OCI-LY7 (cell line): ENCODE measurements around the gene MAPK4. TPM values are rescaled to one million over a fixed set of nuclear protein-coding genes. Genes with fewer than 3 reads are reported as not detected.

Source experiments
- BruUV-seq: library from RNA; stranded (reverse); fragments of 400-500 nt; replicated peaks from 2 replicates; lab custom pipeline; 2021; lab: Mats Ljungman, UMichigan
- CTCF ChIA-PET: fragments of 300-600 bp; sonication (Branson Sonifier 250); formaldehyde crosslinking; loops from one replicate; lab custom pipeline; 2022; ENCODE audit warnings: antibody characterized with exemption; ENCODE audit not compliant: unreplicated experiment; lab: Charles Lee
- POLR2A ChIA-PET: fragments of 300-600 bp; sonication (Branson Sonifier 250); formaldehyde crosslinking; loops from one replicate; lab custom pipeline; 2022; ENCODE audit warnings: antibody characterized with exemption; lab: Charles Lee
- DNase-seq: peaks from one replicate; pipeline ENCODE4 v3.0.0-alpha.2; 2015; ENCODE audit warnings: low spot score
- H2AFZ ChIP-seq: fragments of 200-600 bp; sonication (generic), shearing (Covaris generic); 2 replicates; pipeline ENCODE4 v1.6.1; 2014; ENCODE audit warnings: mild to moderate bottlenecking, antibody characterized with exemption, low read length, moderate library complexity
- H3K27ac ChIP-seq: fragments of 200-600 bp; sonication (generic); 2 replicates; pipeline ENCODE4 v1.5.1; 2014; ENCODE audit warnings: mixed run types, low read depth, mild to moderate bottlenecking, moderate library complexity, low read length, inconsistent platforms; ENCODE audit not compliant: poor library complexity, severe bottlenecking
- H3K36me3 ChIP-seq: fragments of 200-600 bp; sonication (generic); 2 replicates; pipeline ENCODE4 v1.6.1; 2014; ENCODE audit warnings: mild to moderate bottlenecking, antibody characterized with exemption, low read length, moderate library complexity, mixed read lengths; ENCODE audit not compliant: insufficient read depth
- H3K4me1 ChIP-seq: fragments of 200-600 bp; sonication (generic); 2 replicates; pipeline ENCODE4 v1.5.1; 2014; ENCODE audit warnings: mild to moderate bottlenecking, low read length; ENCODE audit not compliant: insufficient read depth, poor library complexity, severe bottlenecking
- H3K4me2 ChIP-seq: fragments of 200-600 bp; sonication (generic); 2 replicates; pipeline ENCODE4 v1.6.1; 2014; ENCODE audit warnings: mild to moderate bottlenecking, low read length
- H3K4me3 ChIP-seq: fragments of 200-600 bp; sonication (generic); 2 replicates; pipeline ENCODE4 v1.5.1; 2014; ENCODE audit warnings: mild to moderate bottlenecking, low read depth, low read length; ENCODE audit not compliant: poor library complexity, severe bottlenecking
- H3K79me2 ChIP-seq: fragments of 200-600 bp; sonication (generic); 2 replicates; pipeline ENCODE4 v1.6.1; 2016; ENCODE audit warnings: low read depth, mild to moderate bottlenecking, low read length, moderate library complexity, mixed read lengths; ENCODE audit not compliant: insufficient read depth
- H3K9me2 ChIP-seq: fragments of 200-600 bp; sonication (generic); 2 replicates; pipeline ENCODE4 v1.6.1; 2016; ENCODE audit warnings: mild to moderate bottlenecking, low read length, mixed read lengths; ENCODE audit not compliant: insufficient read depth
- H3K9me3 ChIP-seq: fragments of 200-600 bp; sonication (generic); 2 replicates; pipeline ENCODE4 v1.6.1; 2014; ENCODE audit warnings: mild to moderate bottlenecking, mixed run types, low read length, mixed read lengths
- H4K20me1 ChIP-seq: fragments of 200-600 bp; sonication (generic); 2 replicates; pipeline ENCODE4 v1.6.1; 2014; ENCODE audit warnings: mild to moderate bottlenecking, antibody characterized with exemption, low read length, moderate library complexity, mixed read lengths; ENCODE audit not compliant: insufficient read depth
- EZH2phosphoT487 ChIP-seq: fragments of 200-600 bp; sonication (generic); IDR thresholded peaks from 2 replicates; pipeline ENCODE4 v1.6.1; 2018; ENCODE audit warnings: low read depth, borderline replicate concordance, mild to moderate bottlenecking, mixed run types, antibody characterized with exemption, low read length, moderate library complexity, mixed read lengths
- intact Hi-C: fragments of 100-400 bp; cut with micrococcal nuclease; formaldehyde crosslinking; loops from one replicate; pipeline ENCODE4 v1.10.0; 2022; ENCODE audit not compliant: unreplicated experiment
- total RNA-seq, 2 experiments: library from RNA; depleted of rRNA in 1 of 2; stranded (reverse); fragments of >200 nt in 1 of 2; shearing (Covaris generic) in 1 of 2; gene quantifications; 2 replicates each; pipeline ENCODE4 v1.2.3, GENCODE V29; 2014 to 2022
- TF ChIP-seq, protein P1 (sequence below): fragments of 200-600 bp; sonication (generic); conservative IDR thresholded peaks from 2 replicates; pipeline ENCODE4 v1.5.1; 2014; ENCODE audit warnings: mild to moderate bottlenecking, antibody characterized with exemption, low read length, moderate library complexity, mixed read lengths

MAPK4 gene
- total RNA-seq, 2 experiments from 2014 or later, result not detected

GRCh38 chr18:50662177-50662576 lies 102.3 kb downstream of the MAPK4 start:
- TF ChIP-seq, protein P1, sequence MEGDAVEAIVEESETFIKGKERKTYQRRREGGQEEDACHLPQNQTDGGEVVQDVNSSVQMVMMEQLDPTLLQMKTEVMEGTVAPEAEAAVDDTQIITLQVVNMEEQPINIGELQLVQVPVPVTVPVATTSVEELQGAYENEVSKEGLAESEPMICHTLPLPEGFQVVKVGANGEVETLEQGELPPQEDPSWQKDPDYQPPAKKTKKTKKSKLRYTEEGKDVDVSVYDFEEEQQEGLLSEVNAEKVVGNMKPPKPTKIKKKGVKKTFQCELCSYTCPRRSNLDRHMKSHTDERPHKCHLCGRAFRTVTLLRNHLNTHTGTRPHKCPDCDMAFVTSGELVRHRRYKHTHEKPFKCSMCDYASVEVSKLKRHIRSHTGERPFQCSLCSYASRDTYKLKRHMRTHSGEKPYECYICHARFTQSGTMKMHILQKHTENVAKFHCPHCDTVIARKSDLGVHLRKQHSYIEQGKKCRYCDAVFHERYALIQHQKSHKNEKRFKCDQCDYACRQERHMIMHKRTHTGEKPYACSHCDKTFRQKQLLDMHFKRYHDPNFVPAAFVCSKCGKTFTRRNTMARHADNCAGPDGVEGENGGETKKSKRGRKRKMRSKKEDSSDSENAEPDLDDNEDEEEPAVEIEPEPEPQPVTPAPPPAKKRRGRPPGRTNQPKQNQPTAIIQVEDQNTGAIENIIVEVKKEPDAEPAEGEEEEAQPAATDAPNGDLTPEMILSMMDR, result peak; percentile 68
- TF ChIP-seq EZH2phosphoT487, result no peak
- no peak overlapping the region for H2AFZ ChIP-seq
- H3K9me3 ChIP-seq, result no peaks in the 10 kb centered on the region
- H3K4me1 ChIP-seq, result no peaks in the 10 kb centered on the region
- no TSS peak for BruUV-seq
- ChIA-PET CTCF (no interaction called here), POLR2A (no interaction called here)
- H3K4me3 ChIP-seq, result no peak overlapping the region
- intact Hi-C loops, result loop anchor here (5.0 kb wide), 1 partner anchor 205 kb away; no protein-coding TSS in a partner anchor
- H3K79me2 ChIP-seq, result no peaks in the 10 kb centered on the region
- peak; percentile 17 for DNase-seq
- H4K20me1 ChIP-seq, result no peaks in the 10 kb centered on the region
- no peaks in the 10 kb centered on the region for H3K9me2 ChIP-seq
- H3K36me3 ChIP-seq, result no peaks in the 10 kb centered on the region
- H3K4me2 ChIP-seq, result no peak overlapping the region
- no peak overlapping the region for H3K27ac ChIP-seq

DNA sequence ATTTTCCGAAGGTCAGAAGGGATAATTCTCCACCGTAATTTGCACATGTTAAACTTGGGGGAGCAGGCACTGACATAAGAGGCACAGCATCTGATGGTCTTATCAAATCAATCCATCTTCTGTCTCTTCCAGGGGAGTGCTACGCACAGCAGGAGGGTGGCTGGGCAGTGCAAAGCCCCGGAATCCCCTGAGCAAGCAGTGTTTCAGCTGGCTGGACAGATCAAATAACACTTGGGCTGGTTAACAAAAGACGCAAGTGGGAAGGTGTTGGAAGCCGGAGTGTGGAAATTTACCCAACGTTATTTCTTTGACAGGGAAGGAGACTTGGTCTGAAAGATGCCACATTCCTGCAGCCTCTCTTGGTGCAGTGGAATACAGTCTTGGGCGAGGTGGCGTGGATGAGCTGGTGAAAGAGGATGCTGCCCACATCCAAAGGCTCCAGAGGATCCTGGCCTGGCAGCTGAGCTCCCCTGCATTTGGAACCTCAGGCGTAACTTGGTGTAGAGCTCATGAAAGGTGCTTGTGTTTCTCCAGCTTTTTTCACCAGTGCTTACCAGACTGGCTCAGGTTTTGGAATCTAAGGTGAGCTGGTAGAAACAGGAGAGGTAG lies 103.0 kb downstream of the MAPK4 start:
- H2AFZ ChIP-seq, result no peak overlapping the region
- no TSS peak for BruUV-seq
- no peaks in the 10 kb centered on the region for H3K9me3 ChIP-seq
- no peak for DNase-seq
- CTCF ChIA-PET, result interaction anchor here (0.9 kb wide), 1 partner anchor 8 kb away, joined by 3 read pairs; no protein-coding TSS in a partner anchor
- no peaks in the 10 kb centered on the region for H4K20me1 ChIP-seq
- no peaks in the 10 kb centered on the region for H3K79me2 ChIP-seq
- TF ChIP-seq EZH2phosphoT487, result no peak
- TF ChIP-seq, protein P1, result no peak
- H3K4me1 ChIP-seq, result no peaks in the 10 kb centered on the region
- H3K27ac ChIP-seq, result no peak overlapping the region
- H3K4me2 ChIP-seq, result no peak overlapping the region
- intact Hi-C loops, result loop anchor here (5.0 kb wide), 1 partner anchor 204 kb away; no protein-coding TSS in a partner anchor
- no peaks in the 10 kb centered on the region for H3K36me3 ChIP-seq
- no peaks in the 10 kb centered on the region for H3K9me2 ChIP-seq
- POLR2A ChIA-PET, result no interaction called here
- H3K4me3 ChIP-seq, result no peak overlapping the region
